GM19099 (cell line): ENCODE measurements around the gene TNFRSF1A.

Experiments
- POLR2A ChIP-seq: IDR thresholded peaks from 3 replicates; pipeline ENCODE4 v1.6.1; 2011; ENCODE audit warnings: low read depth; ENCODE audit not compliant: insufficient read length; ENCODE audit errors: extremely low read depth

Gene TNFRSF1A

DNA sequence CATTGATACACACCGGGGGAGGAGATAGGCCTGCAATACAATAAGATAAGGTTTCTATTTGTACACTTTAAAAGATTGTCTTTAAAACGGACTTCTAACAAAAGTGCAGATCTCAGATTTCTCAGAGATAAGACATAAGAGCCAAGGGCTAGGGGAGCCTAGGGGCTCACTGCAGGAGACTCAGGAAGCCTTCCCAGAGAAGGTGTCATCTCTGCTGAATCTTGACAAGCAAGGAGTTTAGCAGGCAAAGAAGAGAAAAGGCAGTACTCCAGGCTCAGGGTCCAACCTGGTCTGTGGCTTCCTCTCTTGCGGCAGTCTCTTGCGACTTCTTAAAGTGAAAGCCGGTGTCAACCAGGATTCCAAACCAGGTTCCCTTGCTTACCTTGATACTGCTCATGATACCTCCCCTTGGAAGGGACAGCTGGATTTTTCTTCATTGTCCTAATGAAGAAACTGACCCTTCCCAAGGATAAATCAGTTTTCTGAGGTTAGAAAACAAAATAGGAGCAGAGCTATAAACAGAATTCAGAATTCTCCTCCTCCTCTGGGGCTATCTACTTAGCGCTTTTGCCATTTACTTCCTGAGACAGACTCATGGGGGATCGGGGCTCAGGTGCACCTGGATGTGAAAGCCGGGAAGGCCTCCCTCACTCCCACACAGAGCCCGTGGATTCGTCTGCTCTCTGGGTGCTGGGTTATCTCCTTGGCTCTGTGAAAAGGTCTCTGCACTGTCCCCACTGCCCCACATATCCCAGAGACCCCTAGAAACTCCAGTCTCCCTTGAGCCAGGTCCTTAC is 35.2 kb upstream of the TNFRSF1A start:
- TF ChIP-seq POLR2A: no peak

DNA sequence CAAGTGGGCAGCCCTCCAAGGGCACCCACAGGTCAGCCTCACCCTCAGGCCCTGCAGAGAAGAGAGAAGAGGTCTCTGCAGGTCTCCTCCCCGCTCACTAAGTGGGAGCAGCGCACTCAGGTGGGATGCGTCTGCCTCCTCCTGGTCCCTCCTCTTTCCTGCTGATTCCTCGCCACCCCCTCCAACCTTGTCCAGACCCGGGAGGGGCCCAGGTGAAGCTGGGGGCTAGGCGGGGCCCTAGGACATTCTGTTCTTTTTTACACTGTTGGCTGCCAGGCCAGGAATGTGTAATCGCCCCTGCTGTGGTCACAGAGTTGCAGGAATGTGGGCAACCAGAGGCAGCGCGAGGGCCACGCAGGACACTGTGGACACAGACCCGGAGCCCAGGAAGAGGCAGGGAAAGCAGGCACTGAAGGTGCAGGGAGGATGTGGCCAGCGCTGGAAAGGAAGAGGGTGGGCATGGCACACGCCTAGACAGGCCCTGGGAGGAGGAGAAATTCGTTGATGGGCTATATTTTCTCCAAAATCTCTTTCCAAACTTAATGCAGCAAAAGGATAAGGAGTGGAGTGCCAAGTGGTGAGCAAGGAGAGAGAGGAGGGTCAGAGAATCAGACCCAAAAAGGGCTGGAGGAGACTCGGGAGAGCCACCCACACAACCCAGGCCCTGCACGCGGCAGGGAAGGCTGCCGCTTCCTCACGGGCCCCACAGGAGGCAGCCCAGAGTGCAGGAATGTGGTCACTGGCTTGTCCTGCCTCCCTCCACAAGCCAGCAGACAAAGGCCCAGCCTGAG is 34.4 kb upstream of the TNFRSF1A start:
- TF ChIP-seq POLR2A: no peak

DNA sequence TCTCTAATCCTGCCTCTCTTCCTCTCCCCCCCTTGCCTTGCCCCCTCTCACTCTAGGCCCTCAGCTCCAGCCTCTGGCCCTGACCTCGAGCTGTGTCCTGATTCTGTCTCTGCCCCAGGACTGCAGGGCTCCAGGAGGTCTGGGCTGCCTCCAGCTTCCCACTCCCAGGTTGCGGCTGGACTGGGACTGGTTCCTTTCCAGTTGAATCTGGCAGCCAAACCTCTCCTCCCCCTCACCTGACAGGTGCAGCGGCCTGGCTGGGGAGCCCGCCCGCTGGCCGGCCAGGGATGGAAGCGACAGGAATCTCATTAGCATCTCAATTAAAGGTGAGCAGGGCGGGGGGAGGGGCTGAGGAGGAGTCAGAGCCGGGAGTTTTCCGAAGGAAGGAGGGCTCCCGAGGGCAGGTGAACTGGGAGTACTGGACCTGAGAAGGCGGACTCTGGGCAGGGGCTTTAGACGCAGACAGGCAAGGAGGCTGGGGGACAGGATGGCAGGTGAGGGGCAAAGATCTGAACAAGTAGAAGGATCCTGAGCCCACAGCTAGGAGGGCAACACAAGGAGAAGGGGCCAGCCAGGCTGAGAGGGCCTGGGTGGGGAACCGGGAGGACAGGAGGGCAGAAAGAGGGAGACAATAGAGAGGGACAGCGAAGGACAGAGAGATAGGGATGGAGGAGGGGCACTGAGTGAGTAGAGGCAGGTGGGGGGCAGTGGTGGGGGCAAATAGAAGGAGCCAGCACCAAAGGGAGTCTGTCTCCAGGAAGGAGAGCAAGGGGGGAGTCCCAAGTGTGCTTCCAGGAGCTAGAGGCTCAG is 33.6 kb upstream of the TNFRSF1A start, which contains the start of gene SCNN1A:
Gene SCNN1A, minus strand, starts transcription at position 295 of the 810 bp plus-strand sequence. CDS start 780 bp downstream, outside the sequence.
- TF ChIP-seq POLR2A: no peak

DNA sequence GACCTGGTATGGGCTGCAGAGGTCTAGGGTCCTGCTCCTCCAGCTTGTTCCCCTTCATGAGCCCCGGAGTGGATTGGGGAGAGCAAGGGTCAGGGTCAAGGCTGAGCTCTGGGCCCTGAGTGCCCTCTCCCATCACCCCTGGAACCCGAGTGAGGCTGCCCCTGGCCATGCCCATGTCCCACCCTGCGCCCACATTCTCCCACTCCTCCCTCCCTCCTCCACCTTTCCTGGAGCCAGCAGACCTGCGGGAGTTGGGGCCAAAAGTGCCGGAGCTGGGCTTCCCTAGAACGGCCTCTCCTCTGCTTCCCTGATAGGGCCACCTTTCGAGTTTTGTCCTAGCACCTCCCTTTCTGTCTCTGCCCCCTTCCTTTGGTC is 32.9 kb upstream of the TNFRSF1A start:
- no peak for TF ChIP-seq POLR2A

DNA sequence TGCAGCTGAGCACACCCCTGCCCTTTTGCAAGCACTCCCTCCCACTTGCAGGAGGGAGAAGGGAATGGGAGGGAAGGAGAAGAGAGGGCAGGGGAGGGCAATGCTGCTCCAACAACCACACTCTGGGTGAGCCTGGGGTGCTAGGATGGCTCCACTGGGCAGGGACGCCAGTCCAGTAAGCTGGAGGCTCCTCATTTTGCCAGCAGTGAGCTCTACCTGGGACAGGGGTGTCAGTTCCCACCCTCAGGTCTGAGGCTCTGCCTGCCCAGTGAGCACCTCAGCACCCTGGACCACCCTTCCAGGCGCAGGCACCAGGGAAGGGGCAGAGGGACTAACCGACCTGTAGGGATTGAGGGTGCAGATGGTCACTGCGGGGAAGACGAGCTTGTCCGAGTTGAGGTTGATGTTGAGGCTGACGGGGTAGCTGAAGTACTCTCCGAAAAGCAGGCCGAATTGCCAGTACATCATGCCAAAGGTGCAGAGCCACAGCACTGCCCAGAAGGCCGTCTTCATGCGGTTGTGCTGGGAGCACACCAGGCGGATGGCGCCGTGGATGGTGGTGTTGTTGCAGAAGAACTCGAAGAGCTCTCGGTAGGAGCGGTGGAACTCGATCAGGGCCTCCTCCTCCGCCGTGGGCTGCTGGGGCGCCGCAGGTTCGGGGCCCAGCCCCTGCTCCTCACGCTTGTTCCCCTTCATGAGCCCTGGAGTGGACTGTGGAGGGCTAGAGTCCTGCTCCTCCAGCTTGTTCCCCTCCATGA is 32.3 kb upstream of the TNFRSF1A start:
- no peak for TF ChIP-seq POLR2A

DNA sequence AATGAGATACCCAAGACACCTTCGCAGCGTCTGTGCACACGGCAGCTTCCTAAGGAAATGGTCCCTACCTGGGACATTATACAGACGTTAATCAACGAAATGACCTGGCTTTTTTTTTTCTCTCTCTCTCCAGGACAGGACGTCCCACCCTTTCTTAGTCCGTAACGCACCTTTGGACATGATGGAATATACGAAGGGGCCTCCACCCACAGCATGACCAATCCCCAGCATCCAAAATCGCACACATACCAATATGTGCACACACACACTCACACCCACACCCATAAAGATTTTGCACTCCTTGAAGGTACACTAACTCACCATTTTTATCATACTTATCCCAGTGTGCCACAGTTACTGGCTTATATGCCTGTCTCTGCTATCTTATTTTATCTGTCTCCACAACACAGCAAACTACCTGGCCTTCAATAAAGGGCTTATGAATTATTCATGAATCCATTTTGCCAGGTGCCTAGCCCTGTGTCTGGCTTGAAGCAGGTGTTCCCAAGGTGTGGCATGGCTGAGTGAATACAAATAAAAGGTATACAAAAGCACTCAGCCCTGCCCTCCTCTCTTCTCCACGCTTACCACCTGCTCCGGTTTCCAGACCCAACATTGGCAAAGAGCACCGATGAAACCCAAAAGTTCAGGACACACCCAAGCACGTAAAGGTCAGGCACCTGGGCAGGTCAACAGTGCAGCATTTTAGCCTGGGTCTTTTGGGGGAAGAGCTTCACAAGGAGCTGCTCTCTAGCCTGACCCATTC is 31.3 kb upstream of the TNFRSF1A start:
- TF ChIP-seq POLR2A: no peak

DNA sequence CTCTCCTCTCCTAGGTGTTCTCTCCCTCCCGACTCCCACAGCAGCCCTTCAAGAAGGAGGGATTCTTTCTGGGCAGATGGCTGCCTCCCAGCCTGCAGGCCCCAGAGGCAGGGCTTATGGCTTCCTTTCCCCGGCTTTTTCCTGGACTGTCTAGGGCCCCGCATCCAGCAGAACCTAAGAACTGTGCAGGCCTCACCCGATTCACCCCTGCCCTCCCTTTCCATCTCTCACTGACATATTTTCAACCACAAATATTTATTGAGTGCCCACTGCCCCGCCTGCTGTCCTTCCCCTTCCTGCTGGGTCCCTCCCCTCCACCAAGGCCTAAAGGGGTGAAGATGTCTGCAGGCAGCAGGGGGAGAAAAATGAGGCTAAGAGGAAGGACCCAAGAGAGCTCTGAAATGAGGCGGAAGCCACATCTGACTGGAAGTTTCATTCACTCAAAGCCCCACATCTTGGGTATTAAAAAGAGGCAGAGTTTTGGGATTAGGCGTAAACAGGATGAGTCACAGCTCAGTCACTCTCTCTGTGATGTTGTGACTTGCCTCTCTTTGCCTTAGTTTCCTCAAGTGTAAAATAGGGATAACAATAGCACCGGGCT is 30.6 kb upstream of the TNFRSF1A start:
- no peak for TF ChIP-seq POLR2A

DNA sequence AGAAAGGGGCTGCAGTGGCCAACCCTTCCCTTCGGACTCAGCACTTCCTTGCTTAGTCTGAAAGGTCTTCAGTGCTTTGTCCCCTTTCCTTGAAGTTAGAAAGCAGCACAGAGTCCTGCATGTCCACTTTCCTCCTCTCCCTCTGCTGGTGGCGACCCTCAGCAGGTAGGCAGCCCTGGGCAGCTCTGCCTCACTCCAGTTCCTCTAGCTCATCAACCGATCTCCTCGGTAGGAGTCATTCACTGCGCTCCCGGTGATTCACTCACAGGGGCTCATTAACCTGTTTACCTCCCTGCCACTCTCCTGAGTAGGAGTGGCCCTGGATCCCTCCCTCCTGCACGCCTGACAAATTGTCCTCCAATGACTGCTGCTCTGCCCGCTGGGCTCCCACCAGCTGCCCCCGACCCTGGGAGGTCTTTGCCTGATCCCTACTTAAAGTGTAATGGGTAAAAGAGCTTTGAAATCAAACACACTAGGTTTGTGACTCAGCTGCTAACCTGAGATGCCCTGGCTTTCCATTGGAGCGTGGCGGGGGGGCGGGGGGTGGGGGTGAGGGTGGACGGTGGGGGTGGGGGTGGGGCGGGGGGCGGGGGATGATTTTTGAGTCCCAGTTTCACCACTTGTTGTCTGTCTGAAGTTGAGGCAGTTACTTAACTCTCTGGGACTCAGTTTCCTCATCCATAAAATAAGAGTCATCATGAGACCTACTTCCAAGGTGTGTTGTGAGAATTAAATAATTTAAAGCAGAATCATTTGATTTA is 29.3 kb upstream of the TNFRSF1A start:
- no peak for TF ChIP-seq POLR2A

DNA sequence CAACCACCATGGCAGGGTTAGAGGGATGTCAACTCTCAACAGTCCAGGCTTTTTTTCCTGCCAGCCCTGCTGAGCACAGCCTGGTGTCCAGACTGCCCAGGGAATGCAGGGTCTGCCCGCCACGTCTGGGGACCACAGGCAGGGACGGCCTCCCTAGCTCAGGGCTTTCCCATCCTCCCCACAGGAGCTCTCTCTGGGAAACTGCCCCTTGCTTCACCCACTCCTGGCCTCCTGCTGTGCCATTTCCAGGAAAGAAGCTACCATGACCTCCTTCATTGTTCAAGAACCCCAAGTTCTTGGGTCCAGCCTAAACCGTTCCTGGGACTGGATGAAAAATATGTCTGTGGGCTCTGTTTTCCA is 28.7 kb upstream of the TNFRSF1A start:
- TF ChIP-seq POLR2A: no peak

DNA sequence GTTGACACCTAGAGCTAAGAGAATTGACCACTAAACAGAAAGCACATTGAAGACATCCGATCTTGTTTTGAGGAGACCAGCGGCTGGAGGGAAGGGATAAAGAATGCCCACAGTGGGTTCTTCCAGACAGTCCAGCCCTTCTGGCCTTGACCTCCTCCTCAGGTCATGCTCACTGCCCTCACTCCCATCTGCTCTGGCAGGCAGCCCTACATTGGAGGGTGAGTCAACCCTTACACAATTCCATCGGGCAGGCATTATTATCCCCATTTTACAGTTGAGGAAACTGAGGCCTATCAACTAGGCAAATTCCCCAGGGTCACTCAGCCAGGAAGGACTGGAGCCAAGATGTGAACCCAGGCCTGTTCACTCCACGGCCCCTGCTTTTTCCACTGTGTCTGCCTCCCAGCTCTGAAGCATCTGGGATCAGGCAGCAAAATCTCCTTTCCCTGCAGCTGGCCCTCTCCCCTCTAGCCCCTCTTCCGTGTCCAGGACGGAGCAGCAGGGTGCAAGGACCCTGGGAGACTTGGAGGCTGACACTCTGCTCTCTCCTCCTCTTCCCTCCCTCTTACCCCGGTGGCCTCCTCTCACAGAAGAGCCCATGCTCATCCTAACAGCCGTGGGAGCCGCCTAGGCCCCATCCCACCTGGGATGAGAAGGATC is 28.2 kb upstream of the TNFRSF1A start:
- no peak for TF ChIP-seq POLR2A

DNA sequence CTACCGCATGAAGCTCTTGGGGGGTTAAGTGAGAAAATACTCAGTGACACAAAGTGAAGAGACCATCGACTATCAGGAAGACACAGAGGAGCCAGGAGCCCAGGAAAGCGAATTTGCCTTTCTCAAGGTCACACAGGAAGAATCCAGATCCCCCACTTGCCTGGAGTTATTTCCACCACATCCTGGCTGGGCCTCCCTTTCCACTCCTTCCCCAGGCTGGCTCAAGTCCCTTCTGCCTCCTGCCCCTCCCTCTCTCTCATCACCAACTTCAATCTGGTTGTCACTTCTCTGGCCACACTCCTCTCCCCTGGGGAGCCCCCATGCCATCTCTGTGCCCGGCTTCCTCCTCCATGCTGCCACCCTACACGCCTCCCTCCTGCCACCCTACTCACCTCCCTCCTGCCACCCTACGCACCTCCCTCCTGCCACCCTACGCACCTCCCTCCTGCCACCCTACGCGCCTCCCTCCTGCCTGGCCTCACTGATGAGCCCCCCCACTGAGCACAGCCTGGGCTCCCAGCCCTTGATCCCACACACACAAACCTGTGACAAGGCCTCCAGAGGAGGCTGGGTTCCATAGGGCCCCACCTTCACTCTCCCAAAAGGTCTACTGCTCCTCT is 27.1 kb upstream of the TNFRSF1A start:
- TF ChIP-seq POLR2A: no peak

DNA sequence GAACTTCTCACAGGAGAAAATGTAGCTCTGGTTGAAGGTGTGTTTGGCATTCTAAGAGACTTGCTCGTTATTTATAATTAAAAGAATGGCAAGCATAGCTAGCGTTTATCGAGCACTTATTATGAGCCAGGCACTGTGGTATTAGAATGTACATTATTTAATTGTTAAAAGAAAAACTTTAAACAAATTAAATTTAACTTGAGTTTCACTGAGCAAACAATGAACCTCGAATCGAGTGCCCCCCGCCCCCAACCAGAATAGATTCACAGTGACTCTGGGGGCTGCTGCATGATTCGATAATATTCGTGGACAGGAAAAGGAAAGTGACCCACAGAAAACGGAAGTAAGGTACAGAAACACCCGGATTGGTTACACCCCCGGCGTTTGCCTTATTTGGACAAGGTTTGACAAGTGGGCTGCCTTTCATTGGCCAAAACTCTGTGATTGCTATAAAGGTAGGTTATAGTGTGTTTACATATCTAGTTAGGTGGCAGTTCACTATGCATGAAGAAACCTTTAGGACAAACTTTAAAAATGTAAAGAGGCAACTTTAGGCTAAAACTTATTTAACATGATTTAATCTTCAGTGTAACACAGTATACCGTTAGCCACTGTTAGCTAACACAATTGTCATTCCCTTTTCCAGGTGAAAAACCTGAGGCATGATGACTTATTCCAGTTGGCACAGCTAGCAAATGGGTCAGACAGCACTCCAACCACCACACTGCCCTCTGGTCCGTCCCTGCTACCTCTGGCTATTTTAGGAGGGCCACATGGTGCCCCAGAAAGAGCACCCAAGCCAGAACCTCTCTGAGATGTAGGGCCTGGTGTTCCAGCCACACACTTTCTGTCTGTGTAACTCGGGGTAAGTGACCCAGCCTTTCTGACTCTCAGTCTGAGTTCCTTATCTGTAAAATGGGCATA is 26.4 kb upstream of the TNFRSF1A start:
- no peak for TF ChIP-seq POLR2A
